ENCODE data around the gene DEPDC1B.
"Not testable (repeated sequence)": the region's sequence is repeated elsewhere in the genome, so short reads cannot be mapped to it uniquely, and the experiment has no call there.

DEPDC1B gene

DNA sequence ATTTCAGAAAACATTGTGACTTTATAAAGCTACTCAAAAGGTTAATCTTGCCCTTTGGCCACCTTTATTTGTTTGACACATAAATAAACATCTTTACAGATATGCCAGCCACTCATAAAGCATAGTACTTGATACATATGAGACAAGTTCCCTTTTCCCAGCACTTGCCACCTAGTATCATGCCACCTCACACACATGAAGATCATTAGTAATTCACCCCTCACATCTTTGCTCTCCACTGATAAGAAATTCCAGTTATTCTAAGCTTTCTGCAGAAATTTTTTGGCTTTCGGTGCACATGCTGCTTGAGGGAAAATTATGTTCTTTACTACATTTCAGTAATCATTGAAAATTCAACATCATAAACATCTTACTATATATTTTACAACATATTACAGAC, 59.1 kb downstream of the DEPDC1B start:
- DNase-seq = no peak

DNA sequence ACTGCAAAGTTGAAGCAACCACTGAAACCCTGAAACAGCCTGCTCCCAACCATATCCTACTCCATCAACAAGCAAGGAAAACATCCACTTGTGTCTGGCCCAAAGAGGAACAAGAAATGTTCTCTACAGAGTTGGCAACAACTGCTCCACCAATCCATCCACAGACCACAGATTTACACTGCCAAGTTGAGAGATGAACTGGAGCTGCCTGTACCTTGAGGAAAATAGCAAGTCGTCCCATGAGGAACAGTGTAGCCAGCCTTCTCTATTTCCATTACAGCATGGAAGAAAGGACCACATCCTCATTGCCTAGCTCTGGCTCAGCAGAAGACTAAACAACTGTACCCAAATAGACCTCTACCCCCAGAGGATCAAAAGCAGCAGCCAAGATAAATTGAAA, 60.4 kb downstream of the DEPDC1B start:
- DNase-seq = no peak

DNA sequence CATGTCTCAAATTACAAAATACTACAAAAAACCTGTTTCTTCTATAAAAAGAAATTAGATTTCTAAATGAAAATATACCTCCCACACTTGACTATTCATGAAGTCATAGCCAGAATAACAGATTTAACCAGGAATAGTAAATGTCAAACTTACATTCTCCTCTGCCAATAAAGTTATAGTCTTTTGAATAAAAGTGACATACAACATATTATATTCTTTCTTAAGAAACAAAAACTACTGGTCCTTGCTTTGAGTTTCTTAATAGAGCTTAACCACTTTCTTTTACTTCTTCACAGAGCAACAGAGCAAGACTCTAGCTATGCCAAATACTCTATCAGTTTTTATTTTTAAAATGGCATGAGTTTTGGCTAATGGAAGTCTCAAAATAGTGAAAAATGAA, 61.7 kb downstream of the DEPDC1B start:
- DNase-seq = no peak

DNA sequence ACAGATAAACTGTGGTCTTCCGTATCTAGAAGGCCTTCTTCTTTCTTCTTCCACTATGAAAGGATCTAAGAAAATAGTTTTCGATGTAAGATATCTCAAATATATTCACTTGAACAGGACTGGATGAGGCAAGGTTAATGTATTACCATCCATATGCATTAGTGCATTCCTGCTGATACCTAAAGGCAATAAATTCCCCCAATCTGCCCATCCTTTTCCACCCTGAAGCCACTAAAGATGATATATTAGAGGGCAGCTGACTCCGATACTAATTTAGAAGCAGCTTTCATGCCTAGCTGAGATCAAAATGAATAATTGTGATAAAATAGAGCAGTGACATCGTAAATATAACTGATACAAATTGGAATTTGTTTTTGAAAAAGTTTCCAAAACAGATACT, 63.3 kb downstream of the DEPDC1B start:
- DNase-seq = no peak

DNA sequence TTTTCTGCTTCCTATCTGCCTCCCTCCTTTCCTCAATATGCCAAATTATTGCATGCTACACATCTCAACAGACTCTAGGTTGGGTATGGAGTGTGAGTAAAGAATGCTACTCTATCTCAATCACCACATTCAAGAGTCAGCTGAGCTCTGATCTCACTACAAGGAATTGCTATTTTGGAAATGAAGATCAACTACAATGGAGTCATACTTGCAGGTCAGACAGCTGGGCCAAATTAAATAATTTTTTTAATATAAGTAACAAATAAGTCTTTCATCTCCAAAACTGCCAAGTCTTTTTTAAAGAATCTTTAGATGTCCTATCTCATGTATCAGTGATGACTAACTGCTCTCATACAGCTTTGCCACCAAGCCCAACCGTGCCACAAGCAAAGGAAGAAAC, 64.0 kb downstream of the DEPDC1B start:
- DNase-seq = no peak

DNA sequence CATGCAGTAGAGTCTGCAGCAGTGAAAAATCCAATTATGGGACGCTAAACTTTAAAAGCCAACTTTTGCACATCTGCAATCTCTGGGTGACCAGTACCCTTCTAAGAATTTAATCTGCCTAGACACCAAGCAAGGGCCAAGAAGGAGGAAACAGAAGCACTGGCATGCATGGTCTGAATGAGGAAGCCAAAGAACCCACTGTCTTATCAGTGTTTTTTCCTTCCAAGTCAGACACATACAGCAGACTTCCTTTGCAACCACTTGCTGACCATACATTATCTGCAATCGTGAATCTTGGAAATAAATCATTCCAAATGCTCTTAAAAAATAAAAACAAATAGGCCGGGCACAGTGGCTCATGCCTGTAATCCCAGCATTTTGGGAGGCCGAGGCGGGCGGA, 65.9 kb downstream of the DEPDC1B start:
- no peak for DNase-seq

DNA sequence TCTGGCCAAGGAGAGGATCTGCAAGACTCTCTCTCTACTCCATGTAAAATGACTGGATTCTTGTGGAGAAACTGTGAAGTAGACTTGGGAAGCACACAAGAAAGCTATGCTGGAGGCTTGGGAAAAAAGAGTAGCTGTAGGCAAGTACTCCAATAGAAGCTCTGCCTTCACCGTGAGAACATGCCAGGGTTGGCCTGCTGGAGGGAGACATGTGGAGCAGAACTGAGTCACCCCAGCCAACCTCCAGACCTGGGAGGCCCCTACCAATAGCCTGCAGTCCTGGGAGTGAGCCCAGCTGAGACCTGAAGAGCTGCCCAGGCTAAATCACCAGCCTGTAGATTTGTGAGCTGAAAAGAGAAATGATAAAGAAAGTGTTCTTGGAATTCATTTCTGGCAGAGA, 66.6 kb downstream of the DEPDC1B start:
- DNase-seq = no peak

DNA sequence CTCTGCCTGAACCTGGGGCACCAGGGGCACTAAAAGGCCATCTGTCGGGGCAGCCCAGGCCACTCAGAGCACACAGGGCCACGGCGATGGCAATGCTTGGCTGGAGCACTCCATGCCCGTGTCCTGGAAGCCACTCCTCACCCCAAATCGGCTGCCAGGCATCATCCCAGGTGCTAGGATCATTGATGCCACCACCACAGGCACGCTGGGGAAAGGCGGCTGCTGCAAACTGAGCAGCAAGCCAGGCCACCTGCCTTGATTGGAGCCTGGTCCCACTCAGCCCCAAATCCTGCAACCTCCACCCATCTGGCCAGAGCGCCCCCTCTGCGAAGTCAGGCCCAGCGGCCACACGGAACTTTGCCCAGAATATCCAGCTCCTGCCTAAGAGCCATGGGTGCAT, 67.8 kb downstream of the DEPDC1B start:
- DNase-seq = no peak

DNA sequence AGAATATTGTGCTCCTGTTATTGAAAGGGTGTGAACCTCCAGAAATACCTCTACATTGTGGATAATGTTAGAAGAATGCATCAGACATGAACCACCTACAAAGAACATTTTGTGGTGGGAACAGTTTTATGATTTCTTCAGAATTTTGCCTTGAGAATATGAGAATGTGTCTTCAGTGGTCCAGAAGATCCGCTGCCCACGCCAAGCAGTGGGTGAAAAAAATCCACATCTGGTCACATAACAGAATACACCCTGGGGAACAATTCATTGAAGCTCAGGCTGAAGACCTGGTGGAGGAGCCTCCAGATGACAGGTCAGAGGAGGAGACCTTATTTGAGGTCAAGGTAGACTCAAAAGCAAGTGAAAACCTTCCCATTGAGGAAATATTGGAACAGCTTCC, 69.1 kb downstream of the DEPDC1B start:
- no peak for DNase-seq

DNA sequence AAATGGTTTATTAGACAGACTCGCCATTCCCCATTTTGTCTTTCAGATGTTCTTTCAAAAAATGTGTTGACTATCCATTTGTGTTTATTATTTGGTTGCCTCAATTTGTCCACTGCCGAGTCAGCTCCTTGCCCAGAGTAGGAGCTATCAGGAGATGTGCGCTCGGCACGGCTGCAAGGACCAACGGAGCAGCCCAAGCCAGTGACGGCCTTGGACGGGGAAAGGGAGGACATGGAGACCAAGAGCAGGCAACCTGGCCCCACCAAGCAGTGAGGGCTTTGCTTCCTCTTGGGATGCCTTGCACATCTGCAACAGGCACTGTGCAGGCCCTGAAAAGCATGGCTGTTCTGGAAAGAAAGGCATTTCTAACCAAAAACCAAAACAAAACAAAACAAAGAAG, 69.8 kb downstream of the DEPDC1B start:
- DNase-seq = no peak

DNA sequence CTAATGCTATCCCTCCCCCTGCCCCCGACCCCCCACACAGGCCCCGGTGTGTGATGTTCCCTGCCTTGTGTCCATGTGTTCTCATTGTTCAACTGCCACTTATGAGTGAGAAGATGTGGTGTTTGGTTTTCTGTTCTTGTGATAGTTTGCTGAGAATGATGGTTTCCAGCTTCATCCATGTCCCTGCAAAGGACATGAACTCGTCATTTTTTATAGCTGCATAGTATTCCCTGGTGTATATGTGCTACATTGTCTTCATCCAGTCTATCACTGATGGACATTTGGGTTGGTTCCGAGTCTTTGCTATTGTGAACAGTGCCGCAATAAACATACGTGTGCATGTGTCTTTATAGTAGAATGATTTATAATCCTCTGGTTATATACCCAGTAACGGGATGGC, 75.1 kb downstream of the DEPDC1B start:
- DNase-seq = not testable (repeated sequence)

DNA sequence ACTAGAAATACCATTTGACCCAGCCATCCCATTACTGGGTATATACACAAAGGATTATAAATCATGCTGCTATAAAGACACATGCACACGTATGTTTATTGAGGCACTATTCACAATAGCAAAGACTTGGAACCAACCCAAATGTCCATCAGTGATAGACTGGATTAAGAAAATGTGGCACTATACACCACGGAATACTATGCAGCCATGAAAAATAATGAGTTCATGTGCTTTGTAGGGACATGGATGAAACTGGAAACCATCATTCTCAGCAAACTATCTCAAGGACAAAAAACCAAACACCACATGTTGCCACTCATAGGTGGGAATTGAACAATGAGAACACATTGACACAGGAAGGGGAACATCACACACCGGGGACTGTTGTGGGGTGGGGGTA, 79.2 kb downstream of the DEPDC1B start:
- not testable (repeated sequence) for DNase-seq

DNA sequence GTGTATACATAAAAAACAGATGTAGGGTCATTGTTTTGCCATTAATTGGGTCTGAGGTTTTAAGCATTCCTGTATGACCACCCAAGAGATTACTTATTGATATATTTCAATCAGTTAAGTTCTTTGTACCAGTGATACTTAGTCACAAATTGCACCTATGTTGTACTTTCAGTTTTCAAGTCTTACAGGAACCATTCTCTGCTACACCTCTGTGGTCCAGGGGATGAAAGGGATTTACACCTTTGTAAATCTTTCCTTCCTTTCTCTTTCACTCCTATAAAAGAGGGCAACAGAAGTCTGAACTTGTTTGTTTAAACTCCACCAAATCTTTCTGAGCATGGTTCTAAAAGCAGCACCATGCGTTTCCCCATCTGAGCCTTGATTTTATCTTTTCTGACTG, 86.1 kb downstream of the DEPDC1B start:
- no peak for DNase-seq

DNA sequence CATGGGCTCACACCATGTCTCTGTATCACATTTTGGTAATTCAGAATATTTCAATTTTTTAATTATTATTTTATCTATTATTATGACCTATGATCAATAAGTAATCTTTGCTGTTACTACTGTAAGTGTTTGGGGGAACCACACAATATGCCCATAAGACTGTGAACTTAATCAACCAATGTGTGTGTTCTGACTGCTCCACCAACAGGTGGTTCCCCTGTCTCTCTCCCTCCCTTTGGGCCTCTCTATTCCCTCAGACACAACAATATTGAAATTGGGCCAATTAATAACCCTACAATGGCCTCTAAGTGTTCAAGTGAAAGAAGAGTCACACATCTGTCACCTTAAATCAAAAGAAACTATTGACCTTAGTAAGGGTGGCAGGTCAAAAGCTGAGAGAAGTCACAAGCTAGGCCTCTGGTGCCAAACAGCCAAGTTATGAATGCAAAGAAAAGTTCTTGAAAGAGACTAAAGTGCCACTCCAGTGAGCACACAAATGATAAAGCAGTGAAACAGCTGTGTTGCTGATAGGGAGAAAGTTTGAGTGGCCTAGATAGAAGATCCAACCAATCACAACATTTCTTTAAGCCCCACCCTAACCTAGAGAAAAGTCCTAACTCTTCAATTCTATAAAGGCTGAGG, 88.7 kb downstream of the DEPDC1B start:
- DNase-seq = no peak

DNA sequence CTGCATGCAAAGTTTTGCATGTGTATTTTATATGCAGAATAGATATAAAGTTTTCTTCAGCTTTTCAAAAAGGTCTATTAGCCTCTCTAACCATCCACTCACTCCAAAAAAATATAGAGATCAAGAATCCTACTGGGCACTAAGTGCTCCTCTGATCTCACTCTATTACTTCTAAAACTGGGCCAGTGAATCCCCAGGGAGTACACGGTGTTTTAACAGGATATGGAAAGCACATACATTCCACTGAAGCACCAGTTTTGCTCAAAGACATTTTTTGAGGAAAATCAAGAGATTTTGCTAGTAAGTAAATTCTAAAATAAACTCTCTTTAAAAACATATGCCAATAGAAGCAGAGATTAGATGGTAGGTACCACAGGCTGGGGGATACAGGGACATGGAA, 95.2 kb downstream of the DEPDC1B start:
- no peak for DNase-seq

DNA sequence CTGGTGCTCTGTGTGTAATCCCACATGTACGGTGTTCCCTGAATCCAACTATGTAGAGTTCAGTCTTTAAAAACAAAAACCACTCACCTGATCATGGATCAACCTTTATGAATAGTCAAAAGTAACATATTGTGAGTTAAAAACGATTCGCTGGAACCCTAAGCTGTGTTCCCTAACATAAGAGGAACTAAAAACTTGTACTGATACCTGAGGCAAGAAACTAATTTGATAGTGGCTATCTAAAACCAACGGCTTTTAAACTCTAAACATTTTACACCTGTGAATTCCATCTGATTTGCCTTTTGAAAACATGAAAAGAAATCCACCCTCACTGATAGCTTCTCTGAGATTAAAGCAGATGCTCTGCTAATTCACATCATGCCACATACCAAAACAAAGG, 101.5 kb downstream of the DEPDC1B start:
- DNase-seq = no peak

DNA sequence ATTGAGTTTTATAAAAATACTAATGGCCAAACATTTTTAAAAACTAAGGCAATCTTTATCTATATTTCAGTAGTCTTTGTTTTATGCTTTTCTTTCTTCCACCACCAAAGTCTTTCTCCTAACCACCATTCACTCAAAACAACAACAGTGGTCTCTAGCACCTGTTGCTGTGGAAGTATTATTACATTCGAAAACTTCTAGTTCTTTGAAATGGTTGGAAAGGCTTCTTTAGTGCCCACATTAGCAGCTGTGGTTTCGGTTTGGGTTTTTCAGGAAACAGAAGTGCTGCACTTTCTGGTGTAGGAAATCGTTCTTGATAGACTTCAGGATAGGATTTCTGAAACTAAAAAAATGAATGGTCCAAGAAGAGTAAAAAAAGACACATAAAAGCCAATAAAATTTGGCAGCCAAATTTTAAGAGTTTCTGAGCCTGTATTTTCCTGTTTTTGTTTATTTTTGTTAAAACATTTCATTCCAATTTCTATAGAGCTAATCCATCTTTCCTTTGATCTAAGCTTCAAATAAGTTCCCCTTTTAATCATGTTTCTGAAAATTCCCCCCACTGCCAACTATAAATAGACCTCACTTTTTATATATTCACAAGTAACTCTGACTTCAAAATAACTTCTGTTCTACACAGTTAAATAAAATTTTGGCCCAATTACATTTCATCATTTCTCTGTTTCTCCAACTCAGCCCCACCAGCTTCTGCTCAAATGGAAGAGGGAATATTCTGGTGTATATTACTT, 102.2 kb downstream of the DEPDC1B start:
- DNase-seq = no peak

DNA sequence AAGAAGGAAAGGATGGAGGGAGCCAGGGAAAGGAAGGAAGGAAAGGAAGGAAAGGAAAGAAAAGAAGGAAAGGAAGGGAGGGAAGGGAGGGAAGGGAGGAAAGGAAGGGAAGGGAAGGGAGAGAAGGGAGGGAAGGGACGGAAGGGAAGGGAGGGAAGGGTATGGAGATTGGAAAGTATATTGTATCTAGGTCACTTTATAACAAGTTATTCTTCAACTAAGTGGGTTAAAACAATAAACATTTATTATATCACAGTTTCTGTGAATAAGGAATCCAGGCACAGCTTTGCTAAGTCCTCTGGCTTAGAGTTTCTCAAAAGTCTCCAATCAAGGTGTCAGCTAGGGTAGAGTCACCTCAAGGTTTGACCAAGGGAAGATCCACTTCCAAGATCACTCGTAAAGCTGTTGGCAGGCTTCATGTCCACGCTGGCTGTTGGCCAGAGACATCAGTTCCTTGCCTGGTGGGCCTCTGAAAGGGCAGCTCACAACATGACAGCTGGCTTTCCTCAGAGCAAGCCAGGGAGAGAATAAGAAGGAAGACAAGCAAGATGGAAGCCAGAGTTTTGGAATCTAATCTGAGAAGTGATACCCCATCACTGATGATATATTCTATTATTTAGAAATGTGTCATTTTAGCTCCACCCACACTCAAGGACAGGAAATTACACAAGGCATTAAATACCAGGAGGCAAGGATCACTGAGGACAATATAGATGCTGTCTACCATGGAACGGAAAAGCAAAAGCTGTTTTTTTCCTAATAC, 105.1 kb downstream of the DEPDC1B start:
- DNase-seq = no peak

DNA sequence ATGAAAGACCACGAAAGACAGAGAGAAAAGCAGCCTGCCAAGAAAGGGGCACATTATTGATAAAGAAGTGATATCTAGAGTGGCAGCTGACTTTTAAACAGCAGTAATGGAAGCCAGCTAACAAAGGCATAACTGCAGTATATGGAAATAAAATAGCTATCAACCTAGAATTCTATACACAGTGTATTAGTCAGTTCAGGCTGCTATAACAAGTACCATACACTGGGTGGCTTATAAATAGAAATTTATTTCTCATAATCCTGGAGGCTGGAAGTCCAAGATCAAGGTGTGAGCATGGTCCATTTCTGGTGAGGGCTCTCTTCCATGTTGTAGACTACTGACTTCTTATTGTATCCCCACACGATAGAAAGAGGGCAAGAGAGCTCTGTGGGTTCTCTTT, 109.8 kb downstream of the DEPDC1B start:
- DNase-seq = no peak

DNA sequence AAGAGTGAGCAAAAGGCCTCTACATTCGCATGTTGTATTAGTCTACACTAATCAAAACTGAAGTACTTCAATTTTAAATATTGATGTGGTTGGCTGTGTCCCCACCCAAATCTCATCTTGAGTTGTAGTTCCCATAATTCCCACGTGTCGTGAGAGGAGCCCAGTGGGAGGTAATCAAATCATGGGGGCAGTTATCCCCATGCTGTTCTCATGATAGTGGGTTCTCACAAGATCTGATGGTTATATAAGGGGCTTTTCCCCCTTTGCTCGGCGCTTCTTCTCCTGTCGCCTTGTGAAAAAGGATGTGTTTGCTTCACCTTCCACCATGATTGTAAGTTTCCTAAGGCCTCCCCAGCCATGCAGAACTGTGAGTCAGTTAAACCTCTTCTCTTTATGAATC, 112.7 kb downstream of the DEPDC1B start:
- not testable (repeated sequence) for DNase-seq

DNA sequence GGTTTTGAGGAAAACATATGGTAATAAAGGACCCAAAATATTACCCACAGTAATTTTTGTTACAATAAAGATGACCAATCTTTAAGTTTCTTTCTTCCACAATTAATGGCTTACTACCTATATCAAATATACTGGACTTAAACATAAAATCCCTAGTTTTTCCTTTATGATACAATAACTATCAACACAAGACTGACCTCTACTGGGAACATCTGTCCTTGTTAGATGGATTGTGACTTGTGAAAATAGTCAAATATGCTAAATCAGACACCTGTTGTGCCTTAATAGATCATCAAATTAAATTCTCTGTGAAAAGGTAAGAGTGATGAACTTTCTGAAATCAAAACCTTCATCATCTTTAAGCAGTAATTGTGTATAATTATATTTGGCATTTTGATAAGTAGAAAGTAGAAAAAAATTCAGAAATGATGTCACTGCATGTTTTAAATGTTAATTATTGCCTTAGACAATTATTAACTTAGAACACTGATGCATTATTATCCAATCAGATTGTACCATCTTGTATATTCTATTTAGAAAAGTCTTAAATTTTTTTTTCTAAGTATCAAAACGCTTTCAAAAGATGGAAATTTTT, 113.6 kb downstream of the DEPDC1B start:
- no peak for DNase-seq

DNA sequence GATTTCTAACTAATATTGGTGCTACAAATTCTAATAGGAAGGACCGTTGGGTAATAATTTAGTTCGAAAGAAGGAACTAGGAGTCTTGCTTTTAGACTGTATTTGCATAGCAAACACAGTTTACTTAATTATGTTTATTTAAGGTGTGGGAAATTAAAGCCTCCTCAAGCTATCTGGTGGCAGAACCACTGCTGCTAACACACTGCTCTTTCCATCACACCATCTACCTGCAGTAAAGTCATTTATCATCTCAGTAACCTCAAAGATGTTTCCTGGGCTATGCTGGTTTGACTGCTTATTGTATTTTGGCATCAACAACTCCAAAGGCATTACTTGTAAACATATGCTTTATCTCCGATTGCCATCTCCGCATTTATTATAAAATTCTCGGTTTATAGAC, 114.3 kb downstream of the DEPDC1B start:
- DNase-seq = no peak

DNA sequence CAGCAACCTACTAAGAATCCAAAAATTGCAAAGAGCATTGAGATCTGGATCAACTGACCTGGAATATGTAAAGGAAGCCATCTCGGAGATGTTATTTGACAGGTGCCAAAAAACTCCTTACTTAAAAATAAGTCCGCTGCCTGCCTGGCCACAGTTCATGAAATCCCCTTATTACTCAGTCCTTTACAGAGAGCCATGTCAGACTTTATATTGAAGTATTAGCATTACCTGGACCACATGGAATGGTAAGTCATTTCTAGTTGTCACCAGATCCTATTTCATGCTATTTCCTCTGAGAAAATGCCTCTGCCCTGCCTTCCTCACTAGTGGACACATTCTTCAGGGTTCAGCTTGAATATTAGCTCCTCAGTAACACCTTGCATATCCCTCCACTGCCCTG, 115.7 kb downstream of the DEPDC1B start:
- DNase-seq = no peak

DNA sequence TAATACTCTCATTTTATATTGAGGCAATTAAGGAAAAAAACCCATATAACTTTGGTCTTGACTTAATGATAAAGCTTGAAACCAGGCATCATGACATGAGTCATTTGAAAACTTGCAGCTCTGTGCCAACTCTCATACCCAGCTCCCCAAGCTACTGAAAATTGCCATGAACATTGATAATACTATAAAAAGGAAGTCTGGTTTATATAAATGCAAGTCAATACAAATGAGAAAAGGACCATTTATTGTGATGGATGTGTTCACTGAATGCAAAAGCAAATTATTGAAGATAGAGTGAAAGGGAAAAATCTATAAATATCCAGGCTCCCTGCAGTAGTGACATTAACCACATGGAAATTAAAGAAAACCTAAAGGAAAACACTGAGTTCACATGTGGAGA, 116.3 kb downstream of the DEPDC1B start:
- no peak for DNase-seq
